Suprapubic skin (tissue), 4 donors: Measurements from ENCODE around the gene GAPVD1. TPM values are rescaled to one million over a fixed set of nuclear protein-coding genes. Genes with fewer than 3 reads are reported as not detected.
A peak's percentile ranks its signal among the peaks of the same experiment; 100 is the strongest.

Experiments used
- DNase-seq, 2 donors: peaks; one replicate each; pipeline ENCODE4 v3.0.0-alpha.2; 2019; ENCODE audit warnings: low spot score in 2 of 2
- H3K27ac ChIP-seq: fragments of 200-600 bp; sonication (generic); one replicate; pipeline ENCODE4 v1.5.1; 2019
- H3K27me3 ChIP-seq: fragments of 200-600 bp; sonication (generic); one replicate; pipeline ENCODE4 v1.5.1; 2019
- H3K36me3 ChIP-seq: fragments of 200-600 bp; sonication (generic); one replicate; pipeline ENCODE4 v1.5.1; 2019
- H3K4me1 ChIP-seq: fragments of 200-600 bp; sonication (generic); one replicate; pipeline ENCODE4 v1.5.1; 2019
- H3K4me3 ChIP-seq: fragments of 200-600 bp; sonication (generic); one replicate; pipeline ENCODE4 v1.5.1; 2019; ENCODE audit warnings: mild to moderate bottlenecking
- H3K9me3 ChIP-seq: fragments of 200-600 bp; sonication (generic); one replicate; pipeline ENCODE4 v1.5.1; 2019
- EP300 ChIP-seq: sonication (generic); formaldehyde crosslinking; IDR thresholded peaks from one replicate; pipeline ENCODE4 v1.6.1; 2017; ENCODE audit warnings: antibody characterized with exemption
- POLR2A ChIP-seq, 2 donors: fragments of 450-650 bp; IDR thresholded peaks; one replicate each; pipeline ENCODE4 v1.6.1; 2017; ENCODE audit warnings: antibody characterized with exemption in 2 of 2, mild to moderate bottlenecking in 2 of 2, moderate library complexity in 2 of 2
- POLR2AphosphoS5 ChIP-seq, 3 donors: sonication (generic); formaldehyde crosslinking; IDR thresholded peaks; one replicate each; pipeline ENCODE4 v1.6.1; 2017; ENCODE audit warnings: antibody characterized with exemption in 3 of 3
- WGBS: methylation state at CpG from one replicate; pipeline ENCODE4 v1.1.5; 2018; 5-methylcytosine and 5-hydroxymethylcytosine counted together
- total RNA-seq, 4 donors: library from RNA; depleted of rRNA; stranded (reverse); fragments of >200 nt; gene quantifications; one replicate each; pipeline ENCODE4 v1.1.0, GENCODE V29; 2016
- TF ChIP-seq, protein P1 (sequence below), 2 donors: fragments of 200-600 bp in 1 of 2; fragments of 450-650 bp in 1 of 2; sonication (generic) in 1 of 2; IDR thresholded peaks; one replicate each; pipeline ENCODE4 v1.5.1; 2016 to 2019; ENCODE audit warnings: antibody characterized with exemption in 2 of 2, mild to moderate bottlenecking in 1 of 2, moderate library complexity in 1 of 2

GAPVD1 gene
- total RNA-seq, 4 donors from 2014 or later = 49.3 to 87.5 (median 58.7) TPM

DNA sequence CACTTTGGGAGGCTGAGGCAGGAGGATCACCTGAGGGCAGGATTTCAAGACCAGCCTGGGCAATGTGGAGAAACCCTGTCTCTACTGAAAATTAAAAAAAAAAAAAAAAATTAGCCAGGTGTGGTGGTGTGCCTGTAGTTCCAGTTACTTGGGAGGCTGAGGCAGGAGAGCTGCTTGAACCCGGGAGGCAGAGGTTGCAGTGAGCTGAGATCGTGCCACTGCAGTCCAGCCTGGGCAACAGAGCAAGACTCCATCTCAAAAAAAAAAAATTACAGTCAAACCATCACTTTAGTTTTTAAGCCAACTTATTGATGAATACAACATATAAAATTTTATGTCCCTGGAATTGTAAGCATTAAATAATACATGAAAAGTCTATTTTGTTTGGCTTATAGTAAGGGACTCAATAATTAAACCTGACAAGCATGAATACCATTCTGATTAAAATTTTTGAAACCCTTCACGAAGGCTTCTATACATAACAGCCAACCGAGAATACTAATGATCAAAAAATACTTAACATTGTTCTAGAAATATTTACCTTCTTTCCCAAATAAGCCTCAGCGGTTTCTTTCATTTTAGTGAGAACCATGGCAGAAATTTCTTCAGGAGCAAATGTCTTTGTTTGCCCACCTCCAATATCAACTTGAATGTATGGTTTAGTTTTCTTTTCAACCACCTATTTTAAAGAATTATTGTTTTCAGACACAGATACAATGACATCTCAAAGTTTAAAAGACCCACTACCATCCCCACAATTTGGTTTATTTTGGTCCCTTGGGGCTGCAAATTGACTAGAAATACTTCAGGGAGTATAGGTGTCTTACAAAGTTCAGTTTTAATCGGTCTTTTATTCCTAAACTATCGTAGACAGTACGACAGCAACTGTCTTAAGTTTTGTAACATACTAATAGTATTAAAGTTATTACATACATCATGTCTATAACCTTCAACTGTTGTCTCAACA is 21.7 kb upstream of the GAPVD1 start:
- TF ChIP-seq EP300 = no peak
- TF ChIP-seq POLR2AphosphoS5 (IDR thresholded peaks at IDR 0.05) = no peak
- WGBS = 16% methylated on average over 8 of the region's 8 CpGs
- peaks cover 47% of the 10 kb centered on the region for H3K36me3 ChIP-seq
- H3K27ac ChIP-seq = peak overlapping the region; percentile 86
- no peaks in the 10 kb centered on the region for H3K27me3 ChIP-seq
- H3K4me3 ChIP-seq = peak overlapping the region; percentile 67
- H3K4me1 ChIP-seq = peaks cover 55% of the 10 kb centered on the region
- no peak for DNase-seq
- no peaks in the 10 kb centered on the region for H3K9me3 ChIP-seq

DNA sequence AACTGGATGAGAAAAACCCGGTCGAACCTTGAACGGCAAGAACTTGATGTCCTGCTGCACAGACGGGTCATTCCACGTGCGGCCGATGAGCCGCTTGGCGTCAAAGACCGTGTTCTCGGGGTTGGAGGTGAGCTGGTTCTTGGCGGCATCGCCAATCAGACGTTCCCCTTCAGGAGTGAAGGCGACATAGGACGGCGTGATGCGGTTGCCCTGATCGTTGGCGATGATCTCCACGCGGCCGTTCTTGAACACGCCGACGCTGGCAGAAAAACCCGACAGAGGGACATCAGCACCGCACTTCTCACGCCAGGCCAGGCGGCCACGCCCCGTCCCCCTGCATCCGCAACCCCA is 21.0 kb upstream of the GAPVD1 start:
- H3K36me3 ChIP-seq = peaks cover 40% of the 10 kb centered on the region
- peaks cover 49% of the 10 kb centered on the region for H3K4me1 ChIP-seq
- H3K27ac ChIP-seq = peak overlapping the region; percentile 86
- H3K9me3 ChIP-seq = no peaks in the 10 kb centered on the region
- WGBS = 0% methylated on average over 13 of the region's 33 CpGs
- no peak for TF ChIP-seq EP300
- TF ChIP-seq, protein P1, sequence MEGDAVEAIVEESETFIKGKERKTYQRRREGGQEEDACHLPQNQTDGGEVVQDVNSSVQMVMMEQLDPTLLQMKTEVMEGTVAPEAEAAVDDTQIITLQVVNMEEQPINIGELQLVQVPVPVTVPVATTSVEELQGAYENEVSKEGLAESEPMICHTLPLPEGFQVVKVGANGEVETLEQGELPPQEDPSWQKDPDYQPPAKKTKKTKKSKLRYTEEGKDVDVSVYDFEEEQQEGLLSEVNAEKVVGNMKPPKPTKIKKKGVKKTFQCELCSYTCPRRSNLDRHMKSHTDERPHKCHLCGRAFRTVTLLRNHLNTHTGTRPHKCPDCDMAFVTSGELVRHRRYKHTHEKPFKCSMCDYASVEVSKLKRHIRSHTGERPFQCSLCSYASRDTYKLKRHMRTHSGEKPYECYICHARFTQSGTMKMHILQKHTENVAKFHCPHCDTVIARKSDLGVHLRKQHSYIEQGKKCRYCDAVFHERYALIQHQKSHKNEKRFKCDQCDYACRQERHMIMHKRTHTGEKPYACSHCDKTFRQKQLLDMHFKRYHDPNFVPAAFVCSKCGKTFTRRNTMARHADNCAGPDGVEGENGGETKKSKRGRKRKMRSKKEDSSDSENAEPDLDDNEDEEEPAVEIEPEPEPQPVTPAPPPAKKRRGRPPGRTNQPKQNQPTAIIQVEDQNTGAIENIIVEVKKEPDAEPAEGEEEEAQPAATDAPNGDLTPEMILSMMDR (IDR thresholded peaks at IDR 0.05) = no peak
- TF ChIP-seq POLR2AphosphoS5 (IDR thresholded peaks at IDR 0.05) = no peak
- TF ChIP-seq POLR2A (IDR thresholded peaks at IDR 0.05) = no peak
- H3K4me3 ChIP-seq = peak overlapping the region; percentile 67
- H3K27me3 ChIP-seq = no peaks in the 10 kb centered on the region
- peak in 1 of 2 donors; percentile 70 for DNase-seq

DNA sequence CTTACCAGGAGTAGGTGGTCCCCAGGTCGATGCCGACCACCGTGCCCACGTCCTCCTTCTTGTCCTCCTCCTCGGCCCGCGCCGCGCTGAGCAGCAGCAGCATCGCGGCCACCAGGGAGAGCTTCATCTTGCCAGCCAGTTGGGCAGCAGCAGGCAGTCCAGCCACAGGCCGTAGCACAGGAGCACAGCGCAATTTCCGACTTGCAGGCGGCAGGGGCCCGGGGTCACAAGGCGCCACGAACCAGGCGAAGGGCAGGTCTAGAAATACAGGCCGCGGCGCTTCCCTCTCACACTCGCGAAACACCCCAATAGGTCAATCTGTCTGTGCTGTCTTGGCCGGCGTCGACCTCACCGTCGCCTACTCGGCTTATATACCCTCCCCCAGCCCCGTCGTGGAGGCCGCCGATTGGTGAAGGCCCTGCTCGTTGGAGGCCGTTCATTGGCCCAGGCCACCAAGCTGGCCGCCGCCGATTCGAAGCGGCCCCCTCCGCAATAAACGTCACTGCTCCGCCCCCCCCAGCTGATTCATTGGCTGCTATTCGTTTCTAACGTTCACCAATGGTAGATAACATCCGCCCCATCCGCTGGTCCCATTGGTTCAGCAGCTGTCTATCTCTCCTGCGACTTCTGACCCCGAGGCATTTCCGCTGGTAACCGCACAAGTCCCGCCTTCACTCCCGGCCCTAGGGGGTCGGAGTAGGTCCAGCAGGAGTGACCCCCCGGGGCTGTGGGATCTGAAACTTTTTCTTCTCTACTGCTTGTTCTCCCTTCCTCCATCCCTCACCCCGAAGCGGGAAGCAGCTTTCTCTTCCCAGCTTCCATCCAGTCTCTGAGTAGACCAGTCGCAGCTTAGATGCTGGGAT is 20.4 kb upstream of the GAPVD1 start, which contains the start of gene HSPA5:
Gene HSPA5 (minus strand): TSS at position 344 of the 863 bp plus-strand sequence. CDS start 217 bp downstream, at position 127.
- under 1% methylated on average over 28 of the region's 59 CpGs for WGBS
- peak; percentile 100 for DNase-seq
- TF ChIP-seq EP300 (no peak), POLR2A (IDR thresholded peaks at IDR 0.05) (peak; percentile 86 to 96), POLR2AphosphoS5 (IDR thresholded peaks at IDR 0.05) (peak; percentile 74 to 93 (median 91))
- TF ChIP-seq, protein P1 (IDR thresholded peaks at IDR 0.05) = peak in 1 of 2 donors; percentile 10
- peaks cover 43% of the 10 kb centered on the region for H3K4me1 ChIP-seq
- no peaks in the 10 kb centered on the region for H3K27me3 ChIP-seq
- H3K9me3 ChIP-seq = no peaks in the 10 kb centered on the region
- peak within 1 kb of the TSS; percentile 67 for H3K4me3 ChIP-seq
- H3K36me3 ChIP-seq = peaks cover 34% of the 10 kb centered on the region
- H3K27ac ChIP-seq = peak within 1 kb of the TSS; percentile 86

DNA sequence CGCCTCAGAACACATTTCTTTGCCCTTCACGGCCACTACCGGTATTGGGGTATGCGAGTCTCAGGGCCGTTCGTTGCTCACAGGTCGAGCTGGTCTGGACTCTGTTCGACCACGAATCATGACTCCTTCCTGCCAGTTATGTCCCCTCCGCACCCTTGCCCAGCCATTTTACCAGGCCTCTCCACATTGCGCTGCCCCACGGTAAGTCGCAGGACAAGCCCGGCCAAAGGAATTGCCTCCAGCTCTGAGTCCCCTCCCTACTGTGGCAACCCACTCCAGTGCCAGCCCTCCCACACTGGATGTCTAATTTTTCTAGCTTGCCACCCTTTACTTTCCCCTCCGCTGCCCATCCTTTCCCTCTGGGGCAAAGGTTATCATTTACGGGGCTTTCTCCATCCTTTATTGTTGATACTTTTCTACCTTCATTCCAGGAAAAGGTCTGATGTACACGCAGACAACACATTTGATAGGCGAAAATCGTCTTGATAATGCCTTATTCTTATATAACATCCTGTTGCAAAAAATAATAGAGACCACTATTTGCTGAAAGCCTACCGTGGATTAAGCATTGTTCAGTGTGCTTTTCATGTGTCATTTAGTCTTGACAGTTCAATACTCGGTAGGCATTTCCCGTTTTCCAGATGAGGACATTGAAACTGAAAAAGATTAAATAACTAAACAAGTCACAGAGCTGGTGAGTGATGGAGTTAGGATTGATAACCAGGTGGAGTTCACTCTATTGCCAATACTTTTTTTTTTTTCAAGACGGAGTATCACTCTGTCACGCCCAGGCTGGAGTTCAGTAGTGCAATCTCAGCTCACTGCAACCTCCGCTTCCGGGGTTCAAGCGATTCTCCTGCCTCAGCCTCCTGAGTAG is 19.5 kb upstream of the GAPVD1 start:
- DNase-seq = peak; percentile 74 to 81
- Histone ChIP-seq H3K27me3 (no peaks in the 10 kb centered on the region), H3K4me3 (peak overlapping the region; percentile 67), H3K9me3 (no peaks in the 10 kb centered on the region), H3K4me1 (peaks cover 38% of the 10 kb centered on the region), H3K36me3 (peaks cover 25% of the 10 kb centered on the region), H3K27ac (peak overlapping the region; percentile 83)
- 25% methylated on average over 27 of the region's 27 CpGs for WGBS
- peak in 1 of 3 donors; percentile 1 for TF ChIP-seq POLR2AphosphoS5 (IDR thresholded peaks at IDR 0.05)
- TF ChIP-seq EP300 = no peak

DNA sequence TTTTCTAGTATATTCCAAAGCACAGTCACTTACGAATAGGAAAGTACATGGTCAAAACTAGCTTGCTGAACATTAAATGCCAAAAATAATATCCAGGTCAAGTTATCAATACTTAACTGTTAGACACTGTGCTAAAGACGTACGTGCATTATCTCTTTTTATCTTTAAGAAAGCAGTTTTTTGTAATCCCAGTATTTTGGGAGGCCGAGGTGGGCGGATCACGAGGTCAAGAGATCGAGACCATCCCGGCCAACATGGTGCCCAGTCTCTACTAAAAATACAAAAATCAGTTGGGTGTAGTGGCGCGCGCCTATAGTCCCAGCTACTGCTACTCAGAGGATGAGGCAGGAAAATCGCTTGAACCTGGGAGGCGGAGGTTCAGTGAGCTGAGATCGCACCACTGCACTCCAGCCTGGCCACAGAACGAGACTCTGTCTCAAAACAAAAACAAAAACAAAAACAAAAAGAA is 17.8 kb upstream of the GAPVD1 start:
- 93% methylated on average over 15 of the region's 15 CpGs for WGBS
- Histone ChIP-seq H3K9me3 (no peaks in the 10 kb centered on the region), H3K4me3 (no peak overlapping the region), H3K36me3 (peaks cover 8% of the 10 kb centered on the region), H3K27me3 (no peaks in the 10 kb centered on the region), H3K27ac (no peak overlapping the region), H3K4me1 (peaks cover 20% of the 10 kb centered on the region)
- no peak for TF ChIP-seq POLR2A (IDR thresholded peaks at IDR 0.05)
- TF ChIP-seq, protein P1 (IDR thresholded peaks at IDR 0.05) = no peak
- no peak for TF ChIP-seq EP300
- no peak for TF ChIP-seq POLR2AphosphoS5 (IDR thresholded peaks at IDR 0.05)
- no peak for DNase-seq
